ENCODE data around the gene CDO1.

GRCh38 chr5:115787426-115787825, 29.0 kb downstream of the CDO1 start:
- TF ChIP-seq, protein P1, sequence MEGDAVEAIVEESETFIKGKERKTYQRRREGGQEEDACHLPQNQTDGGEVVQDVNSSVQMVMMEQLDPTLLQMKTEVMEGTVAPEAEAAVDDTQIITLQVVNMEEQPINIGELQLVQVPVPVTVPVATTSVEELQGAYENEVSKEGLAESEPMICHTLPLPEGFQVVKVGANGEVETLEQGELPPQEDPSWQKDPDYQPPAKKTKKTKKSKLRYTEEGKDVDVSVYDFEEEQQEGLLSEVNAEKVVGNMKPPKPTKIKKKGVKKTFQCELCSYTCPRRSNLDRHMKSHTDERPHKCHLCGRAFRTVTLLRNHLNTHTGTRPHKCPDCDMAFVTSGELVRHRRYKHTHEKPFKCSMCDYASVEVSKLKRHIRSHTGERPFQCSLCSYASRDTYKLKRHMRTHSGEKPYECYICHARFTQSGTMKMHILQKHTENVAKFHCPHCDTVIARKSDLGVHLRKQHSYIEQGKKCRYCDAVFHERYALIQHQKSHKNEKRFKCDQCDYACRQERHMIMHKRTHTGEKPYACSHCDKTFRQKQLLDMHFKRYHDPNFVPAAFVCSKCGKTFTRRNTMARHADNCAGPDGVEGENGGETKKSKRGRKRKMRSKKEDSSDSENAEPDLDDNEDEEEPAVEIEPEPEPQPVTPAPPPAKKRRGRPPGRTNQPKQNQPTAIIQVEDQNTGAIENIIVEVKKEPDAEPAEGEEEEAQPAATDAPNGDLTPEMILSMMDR (conservative IDR thresholded peaks at IDR 0.05; ENCODE audit: low read depth in 2 of 2), result no peak
- no peak for TF ChIP-seq EZH2phosphoT487 (IDR thresholded peaks at IDR 0.05; ENCODE audit: unreplicated experiment)
- no peak for TF ChIP-seq NANOG (IDR thresholded peaks at IDR 0.05; ENCODE audit: borderline replicate concordance)
- TF ChIP-seq REST (IDR thresholded peaks at IDR 0.05; ENCODE audit: unreplicated experiment), result no peak

Measured in GM23338 (cell line).